ENCODE results near the gene CATSPERE.
"Not testable (repeated sequence)": the region's sequence is repeated elsewhere in the genome, so short reads cannot be mapped to it uniquely, and the experiment has no call there.

CATSPERE gene

DNA sequence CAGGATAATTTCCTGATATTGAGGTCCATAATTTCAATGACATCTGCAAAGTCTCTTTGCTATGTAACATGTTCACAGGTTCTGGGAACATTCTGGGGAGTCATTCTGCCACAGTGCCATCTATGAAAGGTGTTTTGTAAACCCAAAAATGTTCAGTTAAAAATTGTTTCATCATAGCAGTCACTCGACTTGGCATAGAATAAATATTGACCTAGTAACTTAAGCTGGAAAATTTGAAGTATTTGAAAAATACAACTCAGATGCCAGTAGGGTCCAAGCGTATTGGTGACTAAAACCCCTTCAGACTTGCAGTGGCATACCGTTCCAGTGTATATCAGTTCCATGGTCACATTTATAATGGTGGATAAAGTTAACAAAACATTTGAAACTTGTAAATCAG is 198.6 kb downstream of the CATSPERE start:
- peaks cover 4% of the 10 kb centered on the region for H3K9me3 Mint-ChIP-seq
- no peak overlapping the region for H3K4me3 Mint-ChIP-seq
- no peaks in the 10 kb centered on the region for H3K27me3 Mint-ChIP-seq (ENCODE audit: low read depth)
- H3K36me3 Mint-ChIP-seq (ENCODE audit: low read depth) = peaks cover 50% of the 10 kb centered on the region
- H3K4me1 Mint-ChIP-seq = peaks cover 40% of the 10 kb centered on the region
- TF ChIP-seq, protein P1, sequence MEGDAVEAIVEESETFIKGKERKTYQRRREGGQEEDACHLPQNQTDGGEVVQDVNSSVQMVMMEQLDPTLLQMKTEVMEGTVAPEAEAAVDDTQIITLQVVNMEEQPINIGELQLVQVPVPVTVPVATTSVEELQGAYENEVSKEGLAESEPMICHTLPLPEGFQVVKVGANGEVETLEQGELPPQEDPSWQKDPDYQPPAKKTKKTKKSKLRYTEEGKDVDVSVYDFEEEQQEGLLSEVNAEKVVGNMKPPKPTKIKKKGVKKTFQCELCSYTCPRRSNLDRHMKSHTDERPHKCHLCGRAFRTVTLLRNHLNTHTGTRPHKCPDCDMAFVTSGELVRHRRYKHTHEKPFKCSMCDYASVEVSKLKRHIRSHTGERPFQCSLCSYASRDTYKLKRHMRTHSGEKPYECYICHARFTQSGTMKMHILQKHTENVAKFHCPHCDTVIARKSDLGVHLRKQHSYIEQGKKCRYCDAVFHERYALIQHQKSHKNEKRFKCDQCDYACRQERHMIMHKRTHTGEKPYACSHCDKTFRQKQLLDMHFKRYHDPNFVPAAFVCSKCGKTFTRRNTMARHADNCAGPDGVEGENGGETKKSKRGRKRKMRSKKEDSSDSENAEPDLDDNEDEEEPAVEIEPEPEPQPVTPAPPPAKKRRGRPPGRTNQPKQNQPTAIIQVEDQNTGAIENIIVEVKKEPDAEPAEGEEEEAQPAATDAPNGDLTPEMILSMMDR (IDR thresholded peaks at IDR 0.05; ENCODE audit: unreplicated experiment in 3 of 3) = no peak
- no peak overlapping the region for H3K27ac Mint-ChIP-seq

DNA sequence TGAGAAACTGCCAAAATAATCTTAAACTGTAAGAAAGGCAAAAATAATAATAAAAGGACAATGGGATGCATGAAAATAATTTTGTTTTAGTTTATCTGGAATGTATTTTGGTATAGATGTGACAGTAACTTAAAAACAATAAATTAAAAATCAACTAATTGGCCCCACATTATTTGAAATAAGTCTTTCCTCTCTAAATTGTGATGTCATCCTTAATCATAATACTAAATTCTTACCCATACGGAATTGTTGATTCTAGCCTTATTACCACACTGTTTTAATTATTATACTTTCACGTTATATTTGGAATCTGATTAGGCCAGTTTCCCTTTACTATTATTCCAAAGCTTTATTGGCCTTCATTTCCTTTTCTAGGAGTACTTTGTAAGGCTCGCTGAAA is 199.5 kb downstream of the CATSPERE start:
- peaks cover 4% of the 10 kb centered on the region for H3K9me3 Mint-ChIP-seq
- TF ChIP-seq, protein P1 (IDR thresholded peaks at IDR 0.05; ENCODE audit: unreplicated experiment in 3 of 3) = no peak
- no peaks in the 10 kb centered on the region for H3K27me3 Mint-ChIP-seq (ENCODE audit: low read depth)
- H3K36me3 Mint-ChIP-seq (ENCODE audit: low read depth) = peaks cover 50% of the 10 kb centered on the region
- no peak overlapping the region for H3K4me3 Mint-ChIP-seq
- H3K27ac Mint-ChIP-seq = no peak overlapping the region
- H3K4me1 Mint-ChIP-seq = peaks cover 40% of the 10 kb centered on the region

DNA sequence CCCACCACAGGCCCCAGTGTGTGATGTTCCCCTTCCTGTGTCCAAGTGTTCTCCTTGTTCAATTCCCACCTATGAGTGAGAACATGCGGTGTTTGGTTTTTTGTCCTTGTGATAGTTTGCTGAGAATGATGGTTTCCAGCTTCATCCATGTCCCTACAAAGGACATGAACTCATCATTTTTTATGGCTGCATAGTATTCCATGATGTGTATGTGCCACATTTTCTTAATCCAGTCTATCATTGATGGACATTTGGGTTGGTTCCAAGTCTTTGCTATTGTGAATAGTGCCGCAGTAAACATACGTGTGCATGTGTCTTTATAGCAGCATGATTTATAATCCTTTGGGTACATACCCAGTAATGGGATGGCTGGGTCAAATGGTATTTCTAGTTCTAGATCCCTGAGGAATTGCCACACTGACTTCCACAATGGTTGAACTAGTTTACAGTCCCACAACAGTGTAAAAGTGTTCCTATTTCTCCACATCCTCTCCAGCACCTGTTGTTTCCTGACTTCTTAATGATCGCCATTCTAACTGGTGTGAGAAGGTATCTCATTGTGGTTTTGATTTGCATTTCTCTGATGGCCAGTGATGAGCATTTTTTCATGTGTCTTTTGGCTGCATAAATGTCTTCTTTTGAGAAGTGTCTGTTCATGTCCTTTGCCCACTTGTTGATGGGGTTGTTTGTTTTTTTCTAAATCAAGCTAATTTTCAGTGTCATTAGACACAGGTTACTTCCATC is 200.7 kb downstream of the CATSPERE start:
- not testable (repeated sequence) for H3K27me3 Mint-ChIP-seq (ENCODE audit: low read depth); H3K27ac Mint-ChIP-seq; H3K9me3 Mint-ChIP-seq; H3K4me3 Mint-ChIP-seq
- H3K4me1 Mint-ChIP-seq = peaks cover 35% of the 10 kb centered on the region
- peaks cover 50% of the 10 kb centered on the region for H3K36me3 Mint-ChIP-seq (ENCODE audit: low read depth)

DNA sequence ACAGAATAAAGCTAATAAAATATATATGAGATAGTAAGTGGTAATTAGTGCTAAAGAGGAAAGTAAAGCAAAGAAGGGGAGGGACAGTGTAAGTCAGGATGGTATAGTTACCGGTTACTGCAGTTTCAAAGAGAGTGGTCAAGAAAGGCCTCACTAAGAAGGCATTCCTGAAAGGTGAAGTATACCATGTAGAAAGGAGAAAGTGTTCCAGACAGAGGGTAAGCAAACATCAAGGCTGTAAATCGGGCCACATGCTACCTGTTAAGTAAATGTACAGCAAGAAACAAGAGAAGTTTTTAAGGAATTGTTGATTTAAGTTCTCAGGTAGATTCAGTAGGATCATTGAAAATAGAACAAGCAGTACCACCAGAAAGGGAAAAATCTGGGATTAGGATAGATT is 201.5 kb downstream of the CATSPERE start:
- no peak overlapping the region for H3K4me3 Mint-ChIP-seq
- TF ChIP-seq, protein P1 (IDR thresholded peaks at IDR 0.05; ENCODE audit: unreplicated experiment in 3 of 3) = no peak
- H3K4me1 Mint-ChIP-seq = peaks cover 29% of the 10 kb centered on the region
- no peaks in the 10 kb centered on the region for H3K27me3 Mint-ChIP-seq (ENCODE audit: low read depth)
- peak overlapping the region; percentile 23 to 68 (median 66) for H3K27ac Mint-ChIP-seq
- peaks cover 43% of the 10 kb centered on the region for H3K36me3 Mint-ChIP-seq (ENCODE audit: low read depth)
- H3K9me3 Mint-ChIP-seq = peaks cover 4% of the 10 kb centered on the region

DNA sequence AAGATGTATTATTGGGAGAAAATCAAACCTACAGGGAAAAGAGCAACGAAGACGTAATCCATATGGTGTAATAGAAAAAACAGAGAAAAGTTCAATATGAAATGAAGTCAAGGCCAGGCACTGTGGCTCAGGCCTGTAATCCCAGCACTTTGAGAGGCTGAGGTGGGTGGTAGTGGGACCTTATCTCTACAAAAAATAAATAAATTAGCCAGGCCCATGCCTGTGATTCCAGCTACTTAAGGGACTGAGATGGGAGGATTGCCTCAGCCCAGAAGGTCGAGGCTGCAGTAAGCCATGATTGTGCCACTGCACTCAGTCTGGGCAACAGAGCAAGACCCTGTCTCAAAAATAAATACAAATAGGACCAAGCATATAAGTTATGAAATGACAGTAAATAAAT is 203.3 kb downstream of the CATSPERE start:
- peaks cover 4% of the 10 kb centered on the region for H3K9me3 Mint-ChIP-seq
- H3K27me3 Mint-ChIP-seq (ENCODE audit: low read depth) = no peaks in the 10 kb centered on the region
- H3K27ac Mint-ChIP-seq = peak overlapping the region in 1 of 3 experiments; percentile 22
- H3K4me1 Mint-ChIP-seq = peaks cover 15% of the 10 kb centered on the region
- H3K4me3 Mint-ChIP-seq = no peak overlapping the region
- TF ChIP-seq, protein P1 (IDR thresholded peaks at IDR 0.05; ENCODE audit: unreplicated experiment in 3 of 3) = no peak
- H3K36me3 Mint-ChIP-seq (ENCODE audit: low read depth) = peaks cover 28% of the 10 kb centered on the region

DNA sequence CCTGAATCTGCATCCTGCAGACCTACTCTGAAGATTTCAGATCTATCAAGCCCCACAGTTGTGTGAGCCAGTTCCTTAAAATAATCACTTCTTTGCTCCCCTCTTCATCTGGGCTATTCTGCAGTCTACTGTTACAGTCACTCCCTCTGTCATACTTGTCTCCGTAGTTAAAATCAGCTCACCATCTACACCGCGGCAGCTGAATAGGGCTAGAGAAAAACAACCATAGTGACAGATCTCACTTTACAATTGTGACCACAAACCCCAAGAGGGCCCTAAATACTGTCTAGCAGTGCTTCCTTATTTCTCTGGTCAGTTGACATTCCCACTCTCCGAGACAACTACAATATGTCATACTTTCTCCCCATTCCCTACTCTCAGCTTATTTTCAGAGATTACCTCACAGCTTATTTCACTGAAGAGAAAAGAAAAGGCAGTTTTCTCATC is 204.7 kb downstream of the CATSPERE start:
- no peak overlapping the region for H3K27ac Mint-ChIP-seq
- H3K4me1 Mint-ChIP-seq = peaks cover 14% of the 10 kb centered on the region
- H3K36me3 Mint-ChIP-seq (ENCODE audit: low read depth) = peaks cover 22% of the 10 kb centered on the region
- H3K9me3 Mint-ChIP-seq = peaks cover 3% of the 10 kb centered on the region
- TF ChIP-seq, protein P1 (IDR thresholded peaks at IDR 0.05; ENCODE audit: unreplicated experiment in 3 of 3) = no peak
- H3K27me3 Mint-ChIP-seq (ENCODE audit: low read depth) = no peaks in the 10 kb centered on the region
- H3K4me3 Mint-ChIP-seq = no peak overlapping the region

DNA sequence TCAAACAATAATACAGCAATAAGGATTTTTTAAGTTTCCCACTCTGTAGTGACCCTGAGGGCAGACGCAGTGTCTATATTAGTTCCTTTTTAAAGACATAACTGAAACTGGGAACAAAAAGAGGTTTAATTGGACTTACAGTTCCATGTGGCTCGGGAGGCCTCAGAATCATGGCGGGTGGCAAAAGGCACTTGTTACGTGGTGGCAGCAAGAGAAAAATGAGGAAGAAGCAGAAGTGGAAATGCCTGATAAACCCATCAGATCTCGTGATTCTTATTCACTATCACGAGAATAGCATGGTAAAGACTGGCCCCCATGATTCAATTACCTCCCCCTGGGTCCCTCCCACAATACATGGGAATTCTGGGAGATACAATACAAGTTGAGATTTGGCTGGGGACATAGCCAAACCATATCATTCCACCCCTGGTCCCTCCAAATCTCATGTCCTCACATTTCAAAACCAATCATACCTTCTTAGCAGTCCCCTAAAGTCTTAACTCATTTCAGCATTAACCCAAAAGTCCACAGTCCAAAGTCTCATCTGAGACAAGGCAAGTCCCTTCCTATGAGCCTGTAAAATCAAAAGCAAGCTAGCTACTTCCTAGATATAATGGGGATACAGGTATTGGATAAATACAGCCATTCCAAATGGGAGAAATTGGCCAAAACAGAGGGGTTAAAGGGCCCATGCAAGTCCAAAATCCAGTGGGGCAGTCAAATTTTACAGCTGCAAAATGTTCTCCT is 205.8 kb downstream of the CATSPERE start:
- peaks cover 26% of the 10 kb centered on the region for H3K36me3 Mint-ChIP-seq (ENCODE audit: low read depth)
- H3K4me1 Mint-ChIP-seq = peaks cover 23% of the 10 kb centered on the region
- not testable (repeated sequence) for H3K9me3 Mint-ChIP-seq; H3K27ac Mint-ChIP-seq; H3K27me3 Mint-ChIP-seq (ENCODE audit: low read depth); H3K4me3 Mint-ChIP-seq

Data from nephron (organoid).